ENCODE results near the gene TSPAN16.
A peak's percentile ranks its signal among the peaks of the same experiment; 100 is the strongest.
"Not testable (repeated sequence)": the region's sequence is repeated elsewhere in the genome, so short reads cannot be mapped to it uniquely, and the experiment has no call there.

Gene TSPAN16

DNA sequence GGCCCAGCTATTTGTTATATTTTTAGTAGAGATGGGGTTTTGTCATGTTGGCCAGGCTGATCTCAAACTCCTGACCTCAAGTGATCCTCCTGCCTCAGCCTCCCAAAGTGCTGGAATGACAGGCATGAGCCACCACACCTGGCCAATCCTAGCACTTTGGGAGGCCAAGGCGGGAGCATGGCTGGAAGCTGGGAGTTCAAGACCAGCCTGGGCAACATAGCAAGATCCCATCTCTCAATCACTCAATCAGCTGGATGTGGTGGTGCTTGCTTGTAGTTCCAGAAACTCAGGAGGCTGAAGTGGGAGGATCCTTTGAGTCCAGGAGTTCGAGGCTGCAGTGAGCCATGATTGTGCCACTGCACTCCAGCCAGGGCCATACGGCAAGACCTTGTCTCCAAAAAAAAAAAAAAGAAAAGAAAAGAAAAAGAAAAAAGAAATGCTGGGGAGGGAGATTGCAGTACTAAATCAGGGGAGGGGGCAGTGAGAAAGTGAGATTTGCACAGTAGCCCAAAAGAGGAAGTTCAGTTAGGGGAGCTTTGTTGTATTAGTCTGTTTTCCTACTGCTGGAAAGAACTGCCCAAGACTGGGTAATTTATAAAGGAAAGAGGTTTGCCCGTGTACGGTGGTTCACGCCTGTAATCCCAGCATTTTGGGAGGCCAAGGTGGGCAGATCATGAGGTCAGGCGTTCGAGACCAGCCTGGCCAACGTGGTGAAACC is 24.5 kb downstream of the TSPAN16 start:
- not testable (repeated sequence) for DNase-seq (ENCODE audit: low read depth)

DNA sequence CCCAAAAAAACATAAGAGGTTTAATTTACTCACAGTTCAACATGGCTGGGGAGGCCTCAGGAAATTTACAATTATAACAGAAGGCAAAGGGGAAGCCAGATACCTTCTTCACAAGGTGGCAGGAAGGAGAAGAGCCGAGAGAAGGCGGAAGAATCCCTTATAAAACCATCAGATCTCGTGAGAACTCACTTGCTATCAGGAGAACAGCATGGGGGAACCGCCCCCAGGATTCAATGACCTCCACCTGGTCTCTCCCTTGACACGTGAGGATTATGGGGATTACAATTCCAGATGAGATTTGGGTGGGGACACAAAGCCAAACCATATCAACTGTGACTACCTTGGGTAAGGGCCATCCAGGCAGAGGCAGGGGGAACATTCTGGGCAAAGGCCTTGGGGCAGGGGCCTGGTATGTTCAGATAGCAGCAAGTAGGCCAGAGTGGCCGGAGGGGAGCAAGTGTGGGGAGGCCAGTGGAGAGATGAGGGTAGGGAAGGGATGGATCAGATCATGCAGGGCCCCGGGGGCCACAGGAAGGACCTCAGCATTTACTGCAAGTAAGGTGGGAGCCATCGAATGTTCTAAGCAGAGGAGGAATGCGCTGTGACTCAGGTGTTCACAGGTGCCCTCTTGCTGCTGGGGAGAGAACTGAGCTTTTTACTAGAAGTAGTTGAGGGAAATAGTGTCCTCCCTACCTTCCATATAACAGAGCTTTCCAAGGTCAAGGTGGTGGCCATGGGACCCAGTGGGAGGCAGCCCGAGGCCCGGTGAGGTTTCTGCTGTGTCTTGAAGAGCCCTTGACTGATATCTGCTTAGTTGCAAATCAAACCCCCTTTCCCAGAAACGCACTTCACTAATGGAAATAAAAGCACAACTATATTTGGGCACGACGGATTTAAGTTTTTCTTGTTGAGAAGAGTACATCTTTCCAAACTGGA is 25.5 kb downstream of the TSPAN16 start:
- DNase-seq (ENCODE audit: low read depth): no peak

DNA sequence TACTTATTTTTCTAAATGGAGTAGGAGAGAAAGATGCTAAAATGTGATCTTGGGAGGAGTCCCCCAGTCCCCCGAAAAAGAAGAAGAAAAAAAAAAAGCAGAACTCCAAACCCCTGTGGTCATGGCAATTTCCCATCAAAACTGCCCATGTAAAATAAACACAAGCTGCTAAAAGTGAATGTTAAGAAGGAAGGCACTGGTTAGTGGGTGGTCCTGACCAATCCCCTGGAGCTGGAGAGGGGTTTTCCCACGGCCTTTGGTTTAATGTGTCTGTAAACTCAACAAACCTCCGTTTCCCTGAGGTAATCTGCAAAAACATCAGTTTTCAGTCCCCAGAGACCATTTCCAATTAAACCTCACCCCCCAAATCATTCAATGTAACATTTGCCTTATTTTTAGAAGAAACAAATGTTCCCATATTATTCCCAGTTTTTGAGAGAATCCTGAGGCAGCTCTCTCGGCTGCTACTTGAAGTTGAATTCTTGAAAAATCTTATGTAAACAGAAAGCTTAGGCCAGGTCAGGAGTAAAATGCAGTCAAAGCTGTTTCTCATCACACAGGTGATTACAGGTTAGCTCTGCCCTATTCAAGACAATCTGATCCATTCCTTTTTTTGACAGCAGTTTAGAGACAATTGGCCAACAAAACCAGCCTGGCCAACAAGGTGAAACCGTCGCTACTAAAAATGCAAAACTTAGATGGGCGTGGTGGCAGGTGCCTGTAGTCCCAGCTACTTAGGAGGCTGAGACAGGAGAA is 26.5 kb downstream of the TSPAN16 start:
- no peak for DNase-seq (ENCODE audit: low read depth)

DNA sequence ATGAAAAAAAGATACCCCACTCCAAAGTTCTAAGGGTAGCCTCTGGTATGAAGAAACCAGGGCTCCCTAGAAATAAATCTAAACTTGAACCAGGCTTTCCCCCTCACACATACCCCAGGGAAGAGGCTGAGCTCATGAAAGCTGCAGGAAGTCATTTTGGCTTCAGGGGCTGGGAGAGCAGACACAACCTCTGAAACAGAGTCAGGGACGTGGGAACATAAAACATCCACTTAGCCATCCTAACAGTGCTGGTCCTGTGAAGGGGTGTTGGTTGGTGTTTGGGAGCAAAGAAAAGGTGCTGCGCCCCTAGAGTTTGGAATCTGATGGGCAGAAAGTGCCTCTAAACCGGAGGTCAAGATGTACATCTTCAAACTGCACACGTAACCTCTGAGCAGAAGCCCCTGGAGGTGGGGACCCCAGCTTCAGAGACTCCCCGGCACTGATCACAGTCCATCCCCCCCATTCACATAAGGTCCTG is 27.7 kb downstream of the TSPAN16 start:
- no peak for DNase-seq (ENCODE audit: low read depth)

DNA sequence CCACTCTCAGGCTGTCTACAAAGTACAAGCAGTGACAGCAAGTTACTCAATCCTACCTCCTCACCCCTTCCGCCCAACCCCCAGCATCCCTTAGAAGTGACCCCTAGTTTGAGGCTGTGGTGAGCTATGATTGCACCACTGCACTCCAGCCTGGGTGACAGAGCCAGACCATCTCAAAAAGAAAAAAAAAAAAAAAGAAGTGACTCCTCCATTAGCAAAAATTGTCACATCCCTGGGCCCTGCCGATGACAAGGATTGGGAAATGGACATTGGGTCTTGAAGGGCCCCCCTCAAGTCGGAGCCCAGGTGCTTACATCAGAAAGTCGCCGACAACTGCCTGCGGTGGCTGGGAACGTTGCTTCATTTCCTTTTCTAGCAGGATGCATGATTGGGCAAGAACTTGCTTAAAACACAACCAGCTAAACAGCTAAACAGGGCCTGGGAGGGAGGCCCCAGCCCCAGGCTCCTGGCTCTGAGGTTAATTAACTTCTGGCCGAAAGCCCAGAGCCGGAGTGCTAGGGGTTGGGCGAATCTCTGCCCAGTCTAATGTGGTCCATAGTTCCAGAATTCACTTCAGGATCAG is 28.2 kb downstream of the TSPAN16 start:
- DNase-seq (ENCODE audit: low read depth): peak; percentile 15

DNA sequence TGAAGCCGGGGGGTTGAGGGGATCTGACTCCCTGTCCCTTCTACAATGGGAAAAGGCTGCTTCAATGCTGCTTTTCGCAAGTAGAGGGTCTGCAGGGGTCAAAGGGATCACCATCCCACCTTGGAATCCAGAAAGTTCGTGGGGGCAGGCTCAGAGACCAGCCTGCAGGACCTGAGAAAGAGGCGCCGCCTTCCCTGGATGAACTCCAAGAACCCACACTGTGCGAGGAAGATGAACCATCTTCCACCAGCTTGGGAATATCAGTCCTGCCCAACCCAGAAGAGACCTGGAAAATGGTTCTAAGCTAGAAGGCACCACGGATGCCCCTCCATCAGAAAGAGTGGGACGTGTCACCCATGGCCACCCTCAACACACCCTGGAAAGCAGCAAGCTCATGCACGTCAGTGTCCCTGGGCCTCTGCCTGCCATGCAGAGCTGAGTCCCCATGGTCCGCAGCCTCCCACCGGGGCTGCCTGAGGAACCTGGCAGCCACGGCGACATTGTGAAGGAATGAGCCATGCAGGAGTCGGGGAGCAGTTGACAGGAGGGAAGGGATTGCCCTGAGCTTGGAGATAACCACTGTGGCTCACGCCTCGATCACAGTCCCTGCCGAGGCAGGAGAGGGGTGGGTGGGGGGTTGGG is 28.9 kb downstream of the TSPAN16 start:
- no peak for DNase-seq (ENCODE audit: low read depth)

DNA sequence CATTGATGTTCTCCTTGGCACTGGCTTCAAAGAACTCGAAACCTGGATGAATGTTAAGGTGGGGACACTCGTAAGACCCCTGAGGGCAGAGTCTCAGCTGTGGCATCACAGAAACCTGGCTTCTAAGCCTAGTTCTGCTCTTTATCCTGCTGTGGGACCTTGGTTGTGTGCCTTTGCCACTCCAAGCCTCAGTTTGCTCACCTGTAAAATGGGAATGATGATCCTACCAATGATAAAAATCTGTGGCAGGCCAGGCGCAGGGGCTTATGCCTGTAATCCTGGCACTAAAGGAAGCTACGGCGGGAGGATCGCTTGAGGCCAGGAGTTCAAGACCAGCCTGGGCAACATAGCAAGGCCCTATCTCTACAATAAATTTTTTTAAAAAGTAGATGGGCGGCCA is 29.6 kb downstream of the TSPAN16 start:
- no peak for DNase-seq (ENCODE audit: low read depth)

DNA sequence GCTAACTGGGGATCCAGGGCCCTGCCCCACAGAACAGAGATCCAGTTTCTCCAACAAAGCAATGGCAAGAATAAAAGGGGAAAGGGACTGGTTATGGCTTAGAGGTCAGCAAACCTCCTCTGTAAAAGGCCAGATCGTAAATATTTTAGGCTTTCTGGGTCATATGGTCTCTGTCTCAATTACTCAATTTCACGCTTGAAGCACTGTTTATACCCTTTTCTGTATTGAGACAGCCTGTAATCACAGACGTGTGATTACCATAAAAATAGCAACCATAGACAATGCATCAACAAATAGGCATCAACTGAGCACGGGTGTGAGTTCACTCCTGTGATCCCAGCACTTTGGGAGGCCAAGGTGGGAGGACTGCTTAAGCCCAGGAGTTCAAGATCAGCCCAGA is 34.2 kb downstream of the TSPAN16 start:
- no peak for DNase-seq (ENCODE audit: low read depth)

DNA sequence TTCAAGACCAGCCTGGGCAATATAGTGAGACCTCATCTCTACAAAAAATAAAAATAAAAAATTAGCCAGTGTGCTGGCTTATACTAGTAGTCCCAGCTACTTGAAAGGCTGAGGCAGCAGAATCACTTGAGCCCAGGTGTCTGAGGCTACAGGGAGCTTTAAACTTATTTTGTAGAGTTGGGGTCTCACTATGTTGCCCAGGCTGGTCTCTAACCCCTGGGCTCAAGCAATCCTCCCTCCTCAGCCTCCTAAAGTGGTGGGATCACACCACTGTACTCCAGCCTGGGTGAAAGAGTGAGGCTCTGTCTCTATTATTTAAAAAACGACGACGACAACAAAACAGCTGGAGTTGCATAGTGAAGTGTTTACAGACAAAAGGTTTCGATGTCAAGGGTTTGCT is 35.5 kb downstream of the TSPAN16 start:
- DNase-seq (ENCODE audit: low read depth): no peak

DNA sequence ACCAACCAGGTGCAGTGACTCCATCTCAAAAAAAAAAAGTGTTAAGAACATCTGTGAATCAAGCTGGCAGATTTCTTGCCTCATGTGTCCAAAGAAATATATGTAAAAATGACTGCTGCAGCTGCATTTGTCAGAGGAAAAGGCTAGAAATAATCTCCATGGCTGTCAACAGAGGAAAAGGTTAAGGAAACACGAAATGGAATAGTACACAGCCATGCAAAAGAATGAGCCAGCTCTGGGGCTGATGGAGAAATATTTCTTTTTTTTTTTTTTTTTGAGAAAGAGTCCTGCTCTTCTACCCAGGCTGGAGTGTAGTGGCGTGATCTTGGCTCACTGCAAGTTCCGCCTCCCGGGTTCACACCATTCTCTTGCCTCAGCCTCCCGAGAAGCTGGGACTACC is 36.9 kb downstream of the TSPAN16 start:
- DNase-seq (ENCODE audit: low read depth): no peak

DNA sequence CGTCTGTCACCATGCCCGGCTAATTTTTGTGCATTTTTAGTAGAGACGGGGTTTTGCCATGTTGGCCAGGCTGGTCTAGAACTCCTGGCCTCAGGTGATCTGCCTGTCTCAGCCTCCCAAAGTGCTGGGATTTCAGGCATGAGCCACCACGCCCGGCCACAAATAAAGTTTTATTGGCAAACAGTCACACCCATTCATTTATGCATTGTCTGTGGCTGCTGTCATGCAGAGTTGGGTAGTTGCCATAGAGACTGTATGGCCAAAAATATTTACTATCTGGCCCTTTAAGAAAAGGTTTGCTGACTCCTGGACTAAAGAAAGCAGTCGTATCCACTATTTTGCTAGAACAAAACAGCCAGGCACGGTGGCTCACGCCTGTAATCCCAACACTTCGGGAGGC is 37.9 kb downstream of the TSPAN16 start:
- not testable (repeated sequence) for DNase-seq (ENCODE audit: low read depth)

DNA sequence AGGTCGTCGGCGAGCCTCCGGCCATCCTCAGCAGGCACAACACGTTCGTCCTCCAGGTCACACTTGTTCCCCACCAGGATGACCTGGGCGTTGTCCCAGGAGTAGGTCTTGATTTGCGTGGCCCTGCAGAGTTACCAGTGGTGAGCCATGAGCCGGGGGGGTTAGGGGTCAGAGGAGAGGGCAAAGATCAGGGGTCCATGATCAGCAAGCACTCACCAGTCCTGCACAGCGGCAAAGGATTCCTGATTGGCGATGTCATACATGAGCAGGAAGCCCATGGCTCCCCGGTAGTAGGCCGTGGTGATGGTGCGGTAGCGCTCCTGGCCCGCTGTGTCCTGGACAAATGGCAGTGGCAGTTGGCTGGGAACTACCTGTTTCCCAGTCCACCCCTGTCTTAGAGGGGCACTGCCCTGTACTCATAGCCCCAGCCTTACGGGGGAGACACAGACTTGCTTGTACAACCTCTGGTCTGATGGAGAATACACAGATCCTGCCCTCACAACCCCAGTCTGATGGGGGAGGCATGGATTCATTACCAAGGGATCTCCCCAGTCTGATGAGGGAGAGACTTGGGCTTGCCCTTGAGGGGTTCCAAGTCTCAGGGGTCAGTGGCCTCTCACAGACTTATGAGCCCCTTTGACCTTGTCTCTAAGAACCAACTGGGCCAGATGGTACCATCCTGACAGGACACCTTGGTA is 39.6 kb downstream of the TSPAN16 start:
- no peak for DNase-seq (ENCODE audit: low read depth)

DNA sequence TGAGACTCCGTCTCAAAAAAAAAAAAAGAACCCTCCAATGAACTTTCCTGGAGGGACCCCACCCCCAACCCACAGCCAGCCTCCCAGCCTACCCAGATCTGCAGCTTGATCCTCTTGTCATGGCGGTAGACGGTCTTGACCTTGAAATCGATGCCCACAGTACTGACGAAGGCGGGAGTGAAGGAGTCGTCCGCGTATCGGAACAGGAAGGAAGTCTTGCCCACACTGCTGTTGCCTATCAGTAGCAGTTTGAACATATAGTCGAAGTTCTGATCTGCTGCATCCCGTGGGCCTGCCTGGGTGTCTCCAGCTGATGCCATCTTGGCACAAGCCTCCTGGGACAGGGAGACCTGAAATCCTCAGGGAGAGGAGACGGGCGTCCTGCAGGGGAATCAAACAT is 41.1 kb downstream of the TSPAN16 start:
- DNase-seq (ENCODE audit: low read depth): no peak

DNA sequence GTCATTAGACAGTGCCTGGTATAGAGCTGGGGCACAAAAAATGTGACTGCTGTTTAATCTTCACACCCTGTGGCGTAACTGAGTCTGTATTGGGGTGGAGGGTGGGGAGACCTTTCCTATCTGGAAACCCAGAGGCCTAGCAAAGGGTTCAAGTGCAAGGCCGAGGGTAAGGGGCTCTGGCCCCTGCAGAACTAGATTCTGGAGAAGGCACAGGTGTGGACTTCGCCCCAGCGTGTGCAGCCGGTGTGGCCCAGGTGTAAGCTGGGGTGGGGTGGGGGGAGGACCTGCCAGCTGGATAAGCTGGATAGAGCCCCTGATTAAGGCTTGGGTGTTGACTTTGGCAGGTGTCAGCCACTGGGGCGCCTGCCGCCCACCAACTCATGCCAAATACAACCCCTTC is 42.2 kb downstream of the TSPAN16 start:
- DNase-seq (ENCODE audit: low read depth): no peak

DNA sequence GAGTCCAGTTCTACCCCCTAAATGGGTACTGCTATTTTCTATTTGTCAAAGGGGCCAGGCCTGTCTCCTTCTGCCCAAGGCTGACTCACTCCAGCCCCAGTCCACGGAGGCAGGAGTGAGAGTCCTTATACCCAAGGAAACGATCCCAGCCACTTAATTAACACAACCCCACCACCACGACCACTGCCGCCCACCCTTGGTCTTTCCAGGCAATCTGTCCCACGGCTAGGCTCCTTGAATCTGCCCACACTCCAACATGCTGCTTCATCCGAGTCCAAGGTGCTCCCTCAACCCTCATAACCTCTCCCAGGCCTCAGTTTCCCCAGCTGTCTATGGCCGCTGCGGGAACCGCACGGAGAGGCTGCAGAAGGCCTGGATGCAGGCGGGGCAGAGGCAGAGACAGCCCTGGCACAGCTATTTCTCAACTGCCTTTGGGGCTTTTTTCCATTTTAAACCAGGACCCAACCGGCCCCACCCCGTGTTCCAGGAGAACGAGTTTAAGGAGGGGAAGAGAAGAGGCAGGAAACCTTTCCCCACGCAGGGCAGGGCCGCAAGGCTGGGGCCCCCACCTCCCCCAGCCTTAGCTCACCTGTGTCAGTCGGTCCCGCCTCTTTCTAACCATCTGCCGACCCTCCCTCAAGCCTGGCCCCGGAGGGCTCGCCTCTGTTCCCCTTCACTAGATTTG is 42.8 kb downstream of the TSPAN16 start:
- DNase-seq (ENCODE audit: low read depth): no peak

DNA sequence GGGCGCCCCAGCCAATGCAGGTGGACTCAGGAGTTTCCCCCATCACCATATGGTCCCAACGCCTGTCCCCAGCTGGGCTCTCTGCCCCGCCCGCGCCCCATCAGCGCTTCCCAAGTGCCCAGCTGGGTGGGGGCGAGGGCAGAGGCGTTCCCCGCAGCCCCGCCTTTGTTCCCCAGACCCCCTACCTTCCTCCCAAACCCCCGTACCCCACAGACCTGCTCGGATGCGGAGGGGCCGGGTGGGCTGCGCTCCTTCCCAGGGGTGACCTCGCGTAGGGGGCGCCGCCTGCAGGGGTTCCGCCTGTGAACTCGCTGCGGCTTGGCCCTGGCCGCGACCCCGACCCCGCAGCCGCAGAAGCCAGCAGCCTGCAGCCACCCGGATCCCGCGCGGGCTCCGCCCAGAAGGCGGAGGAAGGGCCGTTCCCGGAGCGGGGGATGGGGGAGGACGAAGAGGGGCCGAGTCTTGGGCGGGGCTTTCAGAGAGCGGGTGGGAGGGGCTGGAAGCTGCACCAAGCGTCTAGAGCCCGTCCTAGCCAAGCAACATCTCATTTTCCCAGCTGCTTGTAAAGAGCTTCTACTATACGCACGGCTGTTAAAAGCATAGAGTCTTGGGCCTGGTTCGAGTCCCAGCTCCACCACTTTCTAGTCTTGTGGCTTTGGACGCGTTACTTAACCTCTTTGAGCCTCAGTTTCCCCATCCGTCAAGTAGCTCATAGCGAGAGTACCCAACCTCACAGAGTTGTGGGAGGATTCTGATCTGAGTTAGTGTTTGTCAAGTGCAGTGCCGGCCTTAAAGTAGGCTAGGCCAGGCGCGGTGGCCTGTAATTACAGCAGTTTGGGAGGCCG is 43.5 kb downstream of the TSPAN16 start, which contains the start of gene RAB3D:
RAB3D (minus strand) TSS at position 404 of the 845 bp plus-strand sequence. CDS start 2,258 bp downstream, outside the sequence.
- peak; percentile 78 for DNase-seq (ENCODE audit: low read depth)

DNA sequence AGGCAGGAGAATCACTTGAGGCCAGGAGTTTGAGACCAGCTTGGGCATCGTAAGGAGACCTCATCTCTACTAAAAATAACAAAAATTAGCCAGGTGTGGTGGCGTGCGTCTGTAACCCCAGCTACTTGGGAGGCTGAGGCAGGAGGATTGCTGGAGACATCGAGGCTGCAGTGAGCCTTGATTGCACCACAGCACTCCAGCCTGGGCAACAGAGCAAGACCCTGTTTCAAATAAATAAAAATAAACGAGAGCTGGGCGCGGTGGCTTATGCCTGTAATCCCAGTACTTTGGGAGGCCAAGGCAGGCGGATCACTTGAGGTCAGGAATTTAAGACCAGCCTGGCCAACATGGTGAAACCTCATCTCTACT is 44.1 kb downstream of the TSPAN16 start:
- not testable (repeated sequence) for DNase-seq (ENCODE audit: low read depth)

DNA sequence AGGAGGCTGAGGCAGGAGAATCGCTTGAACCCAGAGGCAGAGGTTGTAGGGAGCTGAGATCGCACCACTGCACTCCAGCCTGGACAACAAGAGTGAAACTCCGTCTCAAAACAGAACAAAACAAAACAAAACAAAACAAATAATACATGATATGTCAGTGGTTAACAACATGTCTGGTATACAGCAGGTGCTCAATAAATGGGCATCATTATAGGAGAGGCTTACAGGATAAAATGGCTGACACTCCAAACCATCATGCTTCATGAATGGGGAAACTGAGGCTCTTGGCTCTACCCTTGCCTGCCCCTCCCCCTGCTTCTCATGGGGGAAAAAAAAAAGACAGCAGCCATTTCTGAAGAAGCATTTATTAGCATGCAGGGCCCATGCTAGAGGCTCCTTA is 46.5 kb downstream of the TSPAN16 start:
- DNase-seq (ENCODE audit: low read depth): no peak

DNA sequence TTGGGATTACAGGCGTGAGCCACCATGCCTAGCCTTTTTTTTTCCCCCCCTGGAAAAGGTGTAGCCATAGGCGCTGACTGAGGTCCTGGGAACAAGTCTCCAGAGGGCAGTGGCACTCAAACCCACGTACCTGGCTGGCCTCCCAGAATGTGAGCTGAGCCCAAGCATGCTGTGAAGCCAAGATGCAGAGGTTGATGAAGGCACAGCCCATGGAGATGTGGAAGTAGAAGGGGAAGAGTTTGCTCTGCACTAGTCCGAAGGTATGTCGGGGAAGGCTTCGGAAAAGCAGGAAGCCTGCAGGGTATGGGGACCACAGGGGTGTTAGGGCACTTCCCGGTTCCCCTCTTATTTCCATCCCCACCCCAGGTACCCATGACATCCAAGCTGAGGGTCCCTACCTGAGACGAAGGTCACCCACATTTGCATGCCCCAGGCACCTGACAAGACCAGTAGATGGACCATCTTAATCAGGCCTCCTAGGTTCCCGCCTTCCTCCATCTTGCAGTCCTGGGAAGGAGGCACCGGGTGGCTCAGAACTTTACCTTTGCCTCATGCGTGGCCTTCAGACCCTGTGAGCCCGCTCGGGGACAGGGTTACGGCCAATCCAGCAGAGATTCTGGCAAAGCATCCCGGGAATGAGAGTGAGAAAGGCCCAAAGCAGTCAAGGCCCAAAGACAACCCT is 49.3 kb downstream of the TSPAN16 start:
- DNase-seq (ENCODE audit: low read depth): no peak

All from stimulated activated CD8-positive, alpha-beta memory T cell treated with anti-CD3 and anti-CD28 coated beads, Interleukin-4, amount 100 ng/mL, for 24 hours (primary cell).